ENCODE measurements around the gene FAM170A. TPM values are rescaled to one million over a fixed set of nuclear protein-coding genes. Genes with fewer than 3 reads are reported as not detected.

FAM170A gene, protein sequence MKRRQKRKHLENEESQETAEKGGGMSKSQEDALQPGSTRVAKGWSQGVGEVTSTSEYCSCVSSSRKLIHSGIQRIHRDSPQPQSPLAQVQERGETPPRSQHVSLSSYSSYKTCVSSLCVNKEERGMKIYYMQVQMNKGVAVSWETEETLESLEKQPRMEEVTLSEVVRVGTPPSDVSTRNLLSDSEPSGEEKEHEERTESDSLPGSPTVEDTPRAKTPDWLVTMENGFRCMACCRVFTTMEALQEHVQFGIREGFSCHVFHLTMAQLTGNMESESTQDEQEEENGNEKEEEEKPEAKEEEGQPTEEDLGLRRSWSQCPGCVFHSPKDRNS
- not detected in 2 replicates for polyA plus RNA-seq (2011; rRNA removed)
- not detected in 2 replicates for polyA minus RNA-seq (2011; rRNA and poly(A)+ RNA removed)

DNA sequence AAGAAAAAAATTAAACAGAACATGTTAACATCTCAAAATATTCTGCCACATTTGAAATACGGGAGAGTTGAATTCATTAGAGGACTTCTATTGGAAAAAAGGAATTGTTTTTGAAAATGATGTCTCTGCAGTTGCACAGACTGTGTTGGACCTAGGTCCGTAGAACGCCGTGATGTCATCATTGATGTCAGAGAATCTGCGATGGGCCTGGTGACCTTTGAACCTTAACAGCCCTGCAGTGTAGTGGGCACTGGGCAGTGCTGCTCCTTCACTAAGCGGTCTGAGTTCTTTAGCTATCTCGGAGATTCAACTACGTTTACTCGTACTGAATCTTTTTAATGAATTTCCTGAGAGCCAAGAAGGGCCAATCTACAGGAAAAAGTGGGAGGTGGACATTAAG, at the start of gene FAM170A:
TSS of gene FAM170A (plus strand) at position 220 of the 400 bp plus-strand sequence. CDS start 211 bp downstream, outside the sequence.
- H3K36me3 ChIP-seq (ENCODE audit: control insufficient read depth, insufficient read depth, low read length): no peaks in the 10 kb centered on the region
- TF ChIP-seq, protein P1, sequence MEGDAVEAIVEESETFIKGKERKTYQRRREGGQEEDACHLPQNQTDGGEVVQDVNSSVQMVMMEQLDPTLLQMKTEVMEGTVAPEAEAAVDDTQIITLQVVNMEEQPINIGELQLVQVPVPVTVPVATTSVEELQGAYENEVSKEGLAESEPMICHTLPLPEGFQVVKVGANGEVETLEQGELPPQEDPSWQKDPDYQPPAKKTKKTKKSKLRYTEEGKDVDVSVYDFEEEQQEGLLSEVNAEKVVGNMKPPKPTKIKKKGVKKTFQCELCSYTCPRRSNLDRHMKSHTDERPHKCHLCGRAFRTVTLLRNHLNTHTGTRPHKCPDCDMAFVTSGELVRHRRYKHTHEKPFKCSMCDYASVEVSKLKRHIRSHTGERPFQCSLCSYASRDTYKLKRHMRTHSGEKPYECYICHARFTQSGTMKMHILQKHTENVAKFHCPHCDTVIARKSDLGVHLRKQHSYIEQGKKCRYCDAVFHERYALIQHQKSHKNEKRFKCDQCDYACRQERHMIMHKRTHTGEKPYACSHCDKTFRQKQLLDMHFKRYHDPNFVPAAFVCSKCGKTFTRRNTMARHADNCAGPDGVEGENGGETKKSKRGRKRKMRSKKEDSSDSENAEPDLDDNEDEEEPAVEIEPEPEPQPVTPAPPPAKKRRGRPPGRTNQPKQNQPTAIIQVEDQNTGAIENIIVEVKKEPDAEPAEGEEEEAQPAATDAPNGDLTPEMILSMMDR (IDR thresholded peaks at IDR 0.05; ENCODE audit: insufficient read depth, low read depth, low read length): no peak
- POLR2A ChIA-PET: no interaction called here
- H3K27me3 ChIP-seq (ENCODE audit: control insufficient read depth, insufficient read depth, low read length): no peaks in the 10 kb centered on the region
- H3K4me3 ChIP-seq (ENCODE audit: low read depth, low read length): no peak within 1 kb of the TSS
- CTCF ChIA-PET: no interaction called here
- DNase-seq (ENCODE audit: low read depth): no peak

DNA sequence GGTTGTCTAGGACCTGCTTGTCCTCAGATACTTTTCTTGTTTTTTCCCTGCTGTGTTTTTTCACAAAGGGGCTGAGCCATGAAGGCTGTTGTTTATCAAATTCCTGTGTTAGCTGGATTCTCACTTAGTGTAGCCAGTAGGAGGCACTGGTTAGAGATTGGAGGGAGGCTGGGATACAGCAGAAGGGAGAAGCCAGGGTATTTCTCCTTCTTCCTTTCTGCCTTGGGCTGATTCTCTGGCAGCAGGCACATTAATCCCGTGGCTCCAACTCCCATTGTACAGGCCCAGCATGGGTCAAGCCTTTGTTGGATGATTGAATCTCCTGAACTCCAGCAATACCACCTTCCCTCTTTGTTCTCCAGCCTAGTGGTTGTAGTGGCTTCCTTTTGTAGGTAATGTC, 46.4 kb upstream of the FAM170A start:
- TF ChIP-seq, protein P1 (IDR thresholded peaks at IDR 0.05; ENCODE audit: insufficient read depth, low read depth, low read length): no peak
- Histone ChIP-seq H3K36me3 (ENCODE audit: control insufficient read depth, insufficient read depth, low read length) (no peaks in the 10 kb centered on the region), H3K27me3 (ENCODE audit: control insufficient read depth, insufficient read depth, low read length) (no peaks in the 10 kb centered on the region), H3K4me3 (ENCODE audit: low read depth, low read length) (no peak overlapping the region)
- DNase-seq (ENCODE audit: low read depth): no peak
- POLR2A ChIA-PET: no interaction called here
- CTCF ChIA-PET: no interaction called here

- TF ChIP-seq, protein P1 (IDR thresholded peaks at IDR 0.05; ENCODE audit: insufficient read depth, low read depth, low read length): no peak
- H3K27me3 ChIP-seq (ENCODE audit: control insufficient read depth, insufficient read depth, low read length): no peaks in the 10 kb centered on the region
- no peaks in the 10 kb centered on the region for H3K36me3 ChIP-seq (ENCODE audit: control insufficient read depth, insufficient read depth, low read length)
- CTCF ChIA-PET: no interaction called here
- DNase-seq (ENCODE audit: low read depth): no peak
- POLR2A ChIA-PET: no interaction called here
- H3K4me3 ChIP-seq (ENCODE audit: low read depth, low read length): no peak overlapping the region
These were observed 45.7 kb upstream of the FAM170A start for GRCh38 chr5:119583684-119584083.

DNA sequence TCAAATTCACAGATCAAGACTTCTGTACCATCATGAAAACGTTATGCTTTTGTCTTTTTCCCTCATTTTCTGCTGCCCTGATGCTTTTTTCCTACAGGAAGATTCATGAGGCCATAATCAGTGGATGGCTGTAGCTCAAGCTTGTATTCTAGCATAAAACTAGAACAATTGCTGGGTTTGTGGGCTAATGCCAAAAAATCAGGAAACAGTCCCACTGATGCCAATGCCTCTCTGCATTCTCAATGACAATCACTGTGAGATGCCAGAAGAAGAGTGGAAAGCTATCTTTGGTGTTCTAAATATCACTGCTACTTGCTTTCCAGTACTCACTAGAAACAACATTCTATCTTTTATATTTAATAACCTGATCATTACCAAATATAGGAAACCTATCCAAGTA, 33.3 kb upstream of the FAM170A start:
- Histone ChIP-seq H3K27me3 (ENCODE audit: control insufficient read depth, insufficient read depth, low read length) (no peaks in the 10 kb centered on the region), H3K36me3 (ENCODE audit: control insufficient read depth, insufficient read depth, low read length) (no peaks in the 10 kb centered on the region), H3K4me3 (ENCODE audit: low read depth, low read length) (no peak overlapping the region)
- ChIA-PET POLR2A (no interaction called here), CTCF (no interaction called here)
- TF ChIP-seq, protein P1 (IDR thresholded peaks at IDR 0.05; ENCODE audit: insufficient read depth, low read depth, low read length): no peak
- no peak for DNase-seq (ENCODE audit: low read depth)

DNA sequence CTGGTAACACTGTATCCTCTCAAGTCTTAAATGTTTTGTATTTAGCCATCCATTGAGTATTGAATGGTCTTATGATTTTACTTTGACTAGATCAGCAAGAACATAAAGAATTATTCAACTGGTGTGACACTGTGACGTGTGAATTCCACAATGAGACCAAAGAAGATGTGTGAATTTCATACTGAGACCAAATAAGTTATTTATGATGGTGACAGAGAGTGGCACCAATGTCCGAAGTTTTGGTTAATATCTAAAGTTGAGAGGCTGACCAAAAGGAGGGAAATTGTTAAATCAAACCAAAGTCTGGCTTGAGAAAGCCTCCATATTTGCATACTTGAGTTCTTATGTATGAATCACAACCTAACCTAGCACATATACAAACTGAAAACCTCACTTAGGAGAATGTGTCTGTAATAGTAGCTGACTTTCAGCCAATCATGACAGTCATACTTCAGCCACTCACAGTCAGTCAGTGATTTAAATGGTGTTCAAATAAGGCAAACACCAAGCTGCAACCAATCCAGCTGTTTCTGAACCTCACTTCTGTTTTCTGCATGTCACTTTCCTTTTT, 31.5 kb upstream of the FAM170A start:
- TF ChIP-seq, protein P1 (IDR thresholded peaks at IDR 0.05; ENCODE audit: insufficient read depth, low read depth, low read length): no peak
- Histone ChIP-seq H3K27me3 (ENCODE audit: control insufficient read depth, insufficient read depth, low read length) (no peaks in the 10 kb centered on the region), H3K4me3 (ENCODE audit: low read depth, low read length) (no peak overlapping the region), H3K36me3 (ENCODE audit: control insufficient read depth, insufficient read depth, low read length) (no peaks in the 10 kb centered on the region)
- POLR2A ChIA-PET: no interaction called here
- CTCF ChIA-PET: no interaction called here
- DNase-seq (ENCODE audit: low read depth): no peak

All from BJ (cell line).